HepG2 (cell line): ENCODE data around the gene CLVS2.

Experiments used
- MLXIP ChIP-seq: sonication (generic); formaldehyde crosslinking; IDR thresholded peaks from 2 replicates; pipeline ENCODE4 v1.9.0; 2021; ENCODE audit warnings: missing genetic modification reagents, borderline replicate concordance
- RAD51 ChIP-seq: fragments of 450-650 bp; IDR thresholded peaks from 2 replicates; pipeline ENCODE4 v1.6.1; 2016; ENCODE audit warnings: borderline replicate concordance
- SAFB2 ChIP-seq: sonication (generic); formaldehyde crosslinking; IDR thresholded peaks from 2 replicates; pipeline ENCODE4 v1.5.1; 2020; ENCODE audit warnings: missing genetic modification reagents, low read depth, mild to moderate bottlenecking, borderline replicate concordance

DNA sequence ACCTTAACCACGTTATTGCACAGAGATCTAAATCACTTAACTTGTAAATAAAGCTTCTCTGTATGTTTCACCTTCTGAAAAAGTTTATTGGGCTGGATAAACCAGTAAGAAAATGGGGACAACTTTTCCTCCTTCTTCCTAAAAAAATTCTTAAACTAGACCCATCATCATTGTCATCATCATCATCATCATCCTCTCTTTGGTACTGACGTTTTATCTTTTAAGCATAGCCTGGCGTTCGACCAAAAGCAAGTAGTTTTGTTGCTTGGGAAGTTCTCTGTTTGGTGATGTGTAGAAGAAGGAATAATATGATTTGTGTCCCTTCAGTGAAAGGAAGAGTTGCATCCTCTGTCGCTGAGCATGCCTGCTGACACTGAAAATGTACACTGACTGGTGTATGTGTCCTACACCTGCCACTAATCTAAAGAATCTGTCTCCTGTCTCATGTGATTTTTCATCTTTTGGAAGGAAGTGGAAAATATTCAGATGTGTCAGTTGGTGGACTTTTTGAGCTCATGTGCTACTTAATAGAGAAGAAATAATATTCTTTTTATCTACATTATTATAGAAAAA is 2.5 kb downstream of the CLVS2 start:
- no peak for TF ChIP-seq RAD51
- no peak for TF ChIP-seq SAFB2 (CRISPR knock-in tag)
- no peak for TF ChIP-seq MLXIP (CRISPR knock-in tag)
